ENCODE data around the gene C12orf76. TPM values are rescaled to one million over a fixed set of nuclear protein-coding genes. Genes with fewer than 3 reads are reported as not detected.

C12orf76 gene
- total and polyA plus RNA-seq, 2 of the 13 experiments (the other 11 are each of a cell fraction or from before 2014, with no cell fraction given), result 15.8 to 38.4 TPM

DNA sequence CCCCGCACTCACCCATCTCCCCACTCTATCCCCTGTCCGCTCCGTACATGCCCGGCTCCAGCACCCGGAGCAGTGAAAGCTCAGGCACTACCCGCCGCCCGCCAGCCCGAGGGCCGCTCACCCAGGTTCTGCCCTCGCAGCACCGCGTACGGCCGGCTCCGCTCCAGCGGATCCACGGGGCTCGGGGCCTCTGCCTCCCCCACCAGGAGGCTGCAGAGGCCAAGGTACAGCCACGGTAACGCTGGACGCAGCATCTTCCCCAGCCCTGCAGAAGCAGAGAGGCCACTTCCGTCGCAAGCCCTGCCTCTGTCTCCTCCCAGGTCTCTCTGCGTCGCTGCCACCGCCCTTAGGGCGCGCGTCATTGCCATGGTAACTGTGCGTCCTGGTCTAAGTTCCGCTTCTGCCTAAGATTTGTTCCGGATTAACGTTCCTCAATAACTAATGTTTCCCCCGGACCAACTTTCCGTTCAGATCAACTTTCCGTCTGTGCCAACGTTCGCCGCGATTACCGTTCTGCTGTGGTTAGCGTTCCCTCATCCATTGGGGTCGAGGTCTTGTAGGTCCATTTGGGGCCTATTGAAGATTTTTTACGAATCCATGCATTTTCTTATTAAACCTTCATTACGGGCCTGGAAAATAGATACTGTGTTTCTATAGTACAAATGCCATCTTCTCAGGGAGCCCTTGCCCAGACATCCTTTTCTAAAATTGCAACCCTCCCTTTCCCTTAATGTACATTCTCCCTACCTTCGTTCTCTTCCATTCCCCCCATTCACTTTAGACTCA, at the start of gene C12orf76 (continued):
- TF ChIP-seq ZNF318 (CRISPR knock-in tag; IDR thresholded peaks at IDR 0.05) (no peak), SMARCC2 (IDR thresholded peaks at IDR 0.05) (no peak), ZEB1 (IDR thresholded peaks at IDR 0.05; ENCODE audit: insufficient replicate concordance, low read depth) (peak; percentile 27), MYC (CRISPR knock-in tag; IDR thresholded peaks at IDR 0.05; ENCODE audit: borderline replicate concordance) (peak; percentile 86), ZNF335 (CRISPR knock-in tag; IDR thresholded peaks at IDR 0.05) (peak; percentile 73; the same call in 1 of the 2 replicates), ZFP36L2 (CRISPR knock-in tag; IDR thresholded peaks at IDR 0.05) (no peak), ZNF260 (CRISPR knock-in tag; IDR thresholded peaks at IDR 0.05; ENCODE audit: borderline replicate concordance, low read depth) (no peak), ZNF510 (CRISPR knock-in tag; IDR thresholded peaks at IDR 0.05; ENCODE audit: low read depth) (no peak), CREBL2 (CRISPR knock-in tag; IDR thresholded peaks at IDR 0.05; ENCODE audit: borderline replicate concordance) (no peak), ZNF333 (CRISPR knock-in tag; IDR thresholded peaks at IDR 0.05; ENCODE audit: borderline replicate concordance) (0 out of 2 replicates have a peak, but pooled peaks have one; percentile 72), REPIN1 (CRISPR knock-in tag; IDR thresholded peaks at IDR 0.05; ENCODE audit: borderline replicate concordance, low read depth) (peak; percentile 94)
- TF ChIP-seq, protein P1, sequence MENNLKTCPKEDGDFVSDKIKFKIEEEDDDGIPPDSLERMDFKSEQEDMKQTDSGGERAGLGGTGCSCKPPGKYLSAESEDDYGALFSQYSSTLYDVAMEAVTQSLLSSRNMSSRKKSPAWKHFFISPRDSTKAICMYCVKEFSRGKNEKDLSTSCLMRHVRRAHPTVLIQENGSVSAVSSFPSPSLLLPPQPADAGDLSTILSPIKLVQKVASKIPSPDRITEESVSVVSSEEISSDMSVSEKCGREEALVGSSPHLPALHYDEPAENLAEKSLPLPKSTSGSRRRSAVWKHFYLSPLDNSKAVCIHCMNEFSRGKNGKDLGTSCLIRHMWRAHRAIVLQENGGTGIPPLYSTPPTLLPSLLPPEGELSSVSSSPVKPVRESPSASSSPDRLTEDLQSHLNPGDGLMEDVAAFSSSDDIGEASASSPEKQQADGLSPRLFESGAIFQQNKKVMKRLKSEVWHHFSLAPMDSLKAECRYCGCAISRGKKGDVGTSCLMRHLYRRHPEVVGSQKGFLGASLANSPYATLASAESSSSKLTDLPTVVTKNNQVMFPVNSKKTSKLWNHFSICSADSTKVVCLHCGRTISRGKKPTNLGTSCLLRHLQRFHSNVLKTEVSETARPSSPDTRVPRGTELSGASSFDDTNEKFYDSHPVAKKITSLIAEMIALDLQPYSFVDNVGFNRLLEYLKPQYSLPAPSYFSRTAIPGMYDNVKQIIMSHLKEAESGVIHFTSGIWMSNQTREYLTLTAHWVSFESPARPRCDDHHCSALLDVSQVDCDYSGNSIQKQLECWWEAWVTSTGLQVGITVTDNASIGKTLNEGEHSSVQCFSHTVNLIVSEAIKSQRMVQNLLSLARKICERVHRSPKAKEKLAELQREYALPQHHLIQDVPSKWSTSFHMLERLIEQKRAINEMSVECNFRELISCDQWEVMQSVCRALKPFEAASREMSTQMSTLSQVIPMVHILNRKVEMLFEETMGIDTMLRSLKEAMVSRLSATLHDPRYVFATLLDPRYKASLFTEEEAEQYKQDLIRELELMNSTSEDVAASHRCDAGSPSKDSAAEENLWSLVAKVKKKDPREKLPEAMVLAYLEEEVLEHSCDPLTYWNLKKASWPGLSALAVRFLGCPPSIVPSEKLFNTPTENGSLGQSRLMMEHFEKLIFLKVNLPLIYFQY (CRISPR knock-in tag; IDR thresholded peaks at IDR 0.05; ENCODE audit: borderline replicate concordance), result 0 out of 2 replicates have a peak, but pooled peaks have one; percentile 50

Data from HepG2 (cell line).